GM19324 (cell line): ENCODE results near the gene POFUT2.

Experiments
- ATAC-seq: cut with Tn5 transposase; IDR thresholded peaks from one replicate; pipeline ENCODE4 v1.9.1; 2021; ENCODE audit warnings: mild to moderate bottlenecking, moderate library complexity; ENCODE audit not compliant: unreplicated experiment, low FRiP score

Gene POFUT2

DNA sequence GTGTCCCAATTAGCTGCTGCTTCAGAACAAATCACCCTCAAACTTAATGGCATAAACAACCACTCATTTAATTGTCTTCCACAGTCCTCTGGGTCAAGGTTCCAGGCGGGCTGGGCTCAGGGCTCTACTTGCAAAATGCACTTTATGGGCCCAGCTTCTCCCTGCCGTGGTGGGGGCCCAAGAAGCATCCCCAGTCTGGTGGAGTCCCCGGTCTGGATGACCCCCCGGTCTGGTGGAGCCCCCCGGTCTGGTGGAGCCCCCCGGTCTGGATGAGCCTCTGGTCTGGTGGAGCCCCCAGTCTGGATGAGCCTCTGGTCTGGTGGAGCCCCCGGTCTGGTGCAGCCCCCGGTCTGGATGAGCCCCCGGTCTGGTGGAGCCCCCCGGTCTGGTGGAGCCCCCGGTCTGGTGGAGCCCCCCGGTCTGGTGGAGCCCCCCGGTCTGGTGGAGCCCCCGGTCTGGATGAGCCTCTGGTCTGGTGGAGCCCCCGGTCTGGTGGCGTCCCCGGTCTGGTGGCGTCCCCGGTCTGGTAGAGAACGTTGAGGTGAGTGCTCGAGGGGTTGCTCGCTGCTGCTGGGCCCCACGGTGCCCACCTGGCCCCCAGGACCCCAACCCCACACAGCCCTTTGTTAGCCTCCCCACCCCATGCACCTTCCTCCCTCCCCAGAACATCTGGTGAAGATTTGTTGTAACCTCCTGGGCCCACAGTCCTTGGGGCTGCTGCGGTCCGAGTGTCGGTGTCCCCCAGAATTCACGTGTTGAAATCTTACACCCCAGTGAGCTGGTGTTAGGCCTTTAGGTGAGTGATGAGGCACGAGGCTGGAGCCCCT, 33.8 kb downstream of the POFUT2 start:
- no peak for ATAC-seq

- no peak for ATAC-seq
Measured at GRCh38 chr21:45253180-45253579, 34.5 kb downstream of the POFUT2 start.

DNA sequence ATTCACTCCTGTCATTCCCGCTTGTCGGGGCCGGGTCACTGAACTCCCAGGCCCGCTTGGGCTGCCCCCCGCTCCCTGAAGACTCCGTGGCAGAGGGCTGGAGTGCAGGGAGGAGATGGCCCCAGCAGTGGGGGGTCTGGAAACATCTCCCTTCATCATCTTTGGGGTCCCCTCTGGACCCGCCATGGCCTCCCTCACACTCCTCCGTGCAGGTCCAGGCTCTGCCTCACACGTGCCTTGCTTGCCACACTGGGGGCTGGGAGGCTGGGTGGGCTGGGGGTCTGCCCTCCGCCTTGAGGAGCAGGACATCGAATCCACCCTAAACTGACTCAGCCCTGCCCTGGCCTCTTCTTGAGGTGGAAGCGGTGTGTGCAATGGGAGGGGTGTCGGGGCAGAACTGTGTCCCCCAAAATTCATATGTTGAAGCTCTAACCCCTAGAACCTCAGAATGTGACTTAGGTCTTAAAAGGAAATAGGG, 35.2 kb downstream of the POFUT2 start:
- no peak for ATAC-seq

DNA sequence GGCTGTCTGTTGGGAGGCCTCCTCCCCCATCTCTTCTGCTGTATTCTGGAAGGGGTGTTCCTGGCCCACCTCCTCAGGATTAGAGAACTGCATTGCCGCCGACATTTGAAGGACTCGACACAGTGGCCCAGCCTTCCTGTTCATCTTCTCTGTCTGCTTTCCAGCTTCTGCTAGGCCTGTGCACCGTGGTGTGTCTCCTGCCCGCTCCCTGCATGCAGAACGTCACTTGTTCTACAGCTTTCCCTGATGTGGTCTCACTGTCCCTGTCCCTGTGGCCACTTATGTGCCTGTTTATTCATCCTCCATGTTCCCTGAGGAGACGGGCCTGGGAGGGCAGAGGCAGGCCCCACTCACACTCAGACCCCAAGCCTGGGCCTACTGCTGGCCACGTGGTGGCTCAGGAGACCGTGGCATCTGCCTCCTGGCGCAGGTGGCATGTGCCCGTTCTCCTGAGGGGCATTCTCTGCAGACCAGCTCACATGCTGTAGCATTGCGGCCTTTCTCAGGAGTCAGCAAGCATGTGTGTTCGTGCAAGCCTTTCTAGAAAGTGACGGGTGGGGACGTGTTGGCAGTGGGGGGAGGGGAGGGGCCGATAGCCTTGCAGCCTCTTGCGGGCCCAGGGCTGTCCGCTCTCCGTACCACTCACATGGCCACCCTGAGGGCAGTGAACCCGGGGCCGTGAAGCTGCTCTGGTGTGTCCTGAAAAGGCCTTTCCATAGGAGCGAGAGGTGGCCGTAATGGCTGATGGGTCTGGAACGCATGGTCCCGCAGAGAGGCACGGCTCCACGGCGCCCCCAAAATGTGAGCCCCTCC, 35.9 kb downstream of the POFUT2 start:
- no peak for ATAC-seq

DNA sequence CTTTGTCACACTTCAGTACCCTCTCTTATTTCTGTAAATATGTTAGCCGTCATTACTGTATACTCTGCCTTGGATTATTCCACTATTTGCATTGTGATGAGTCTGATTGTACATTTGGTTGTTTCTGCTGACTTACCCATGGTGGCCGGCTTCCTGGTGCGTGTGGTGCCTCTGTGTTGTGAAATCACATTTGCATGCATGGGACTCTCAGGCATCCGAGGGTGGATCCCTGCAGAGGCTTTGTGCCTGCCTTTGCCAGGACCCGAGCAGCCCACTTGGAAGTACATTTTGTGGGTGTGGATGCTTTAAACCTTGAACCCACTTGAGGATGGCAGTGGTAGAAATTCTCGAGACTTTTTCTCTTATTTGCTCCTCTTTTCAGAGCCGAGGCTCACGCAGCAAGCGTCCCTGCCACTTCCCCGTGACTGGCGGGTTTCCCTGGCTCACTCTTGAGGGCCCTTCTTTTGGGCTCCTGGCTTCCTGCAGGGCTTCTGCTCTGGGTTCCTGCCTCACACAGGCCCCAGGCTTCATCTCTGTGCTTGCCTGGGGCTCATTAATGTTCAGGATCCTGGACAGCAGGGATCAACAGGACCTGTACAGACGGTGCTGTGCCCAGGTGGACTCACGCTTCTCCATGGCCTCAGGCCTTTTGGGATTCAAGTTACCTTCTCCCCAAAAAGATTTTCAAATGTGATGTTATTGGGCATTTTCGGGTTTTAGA, 36.6 kb downstream of the POFUT2 start:
- ATAC-seq, result no peak

DNA sequence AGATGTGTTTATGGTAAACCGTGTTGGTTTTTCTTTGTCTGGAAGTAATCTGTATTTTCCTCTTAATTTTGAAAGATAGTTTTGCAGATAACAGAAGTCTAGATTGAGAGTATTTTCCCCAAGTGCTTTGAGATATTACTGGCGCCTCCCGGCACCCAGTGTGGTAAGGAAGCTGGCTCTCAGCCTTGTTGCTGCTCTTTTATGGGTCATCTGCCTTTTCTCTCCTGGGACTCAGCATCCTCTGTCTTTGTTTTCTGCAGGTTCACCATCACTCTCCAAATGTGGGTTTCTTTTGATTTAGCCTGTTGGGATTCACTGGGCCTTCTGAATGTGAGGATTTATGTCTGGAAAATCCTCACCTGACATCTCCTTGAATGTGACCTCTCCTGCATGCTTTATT, 37.4 kb downstream of the POFUT2 start:
- ATAC-seq, result no peak

DNA sequence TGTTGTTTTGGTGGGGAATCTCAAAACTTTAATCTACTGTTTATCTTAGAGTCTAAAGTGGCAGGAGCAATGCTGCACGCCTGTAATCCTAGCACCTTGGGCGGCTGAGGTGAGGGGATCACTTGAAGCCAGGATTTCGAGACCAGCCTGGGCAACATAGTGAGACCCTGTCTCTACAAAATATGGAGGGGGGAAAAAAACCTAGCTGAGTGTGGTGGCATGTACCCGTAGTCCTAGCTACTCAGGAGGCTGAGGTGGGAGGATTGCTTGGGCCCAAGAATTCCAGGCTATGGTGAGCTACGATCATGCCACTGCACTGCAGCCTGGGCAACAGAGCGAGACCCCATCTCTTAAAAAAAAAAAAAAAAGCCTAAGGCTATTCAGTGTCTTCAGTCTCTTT, 38.1 kb downstream of the POFUT2 start:
- ATAC-seq, result no peak

- no peak for ATAC-seq
Measured at GRCh38 chr21:45248893-45249381, 38.8 kb downstream of the POFUT2 start.

GRCh38 chr21:45248301-45248892, 39.3 kb downstream of the POFUT2 start:
- no peak for ATAC-seq

GRCh38 chr21:45246386-45247320, 41.0 kb downstream of the POFUT2 start:
- no peak for ATAC-seq

DNA sequence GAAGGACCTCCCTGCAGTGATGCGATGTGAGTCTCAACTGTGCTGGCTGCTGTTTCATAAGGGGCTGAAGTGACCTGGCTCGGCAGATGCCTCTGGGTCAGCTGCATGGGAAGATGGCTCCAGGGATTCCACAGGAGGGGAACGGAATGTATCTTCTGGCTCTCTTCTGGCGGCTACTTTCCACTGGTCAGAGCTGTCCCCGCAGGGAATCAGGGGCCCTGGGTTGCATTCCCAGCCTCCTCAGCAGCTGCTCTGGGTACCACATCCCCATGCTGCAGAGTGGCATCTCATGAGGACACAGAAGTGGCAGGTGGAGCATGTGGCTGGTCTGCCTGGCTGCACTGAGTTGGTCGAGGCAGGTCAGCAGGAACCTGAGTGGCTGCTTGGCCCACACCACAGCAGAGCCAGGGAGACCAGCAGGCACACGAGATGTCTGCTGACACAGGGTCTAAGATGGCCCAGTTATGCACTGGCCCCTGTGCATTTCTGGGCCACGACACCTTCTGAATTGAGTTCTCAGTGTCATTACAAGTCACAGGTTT, 42.8 kb downstream of the POFUT2 start:
- ATAC-seq, result no peak

- ATAC-seq, result no peak
Measured at GRCh38 chr21:45243603-45244002, 44.1 kb downstream of the POFUT2 start.

GRCh38 chr21:45241357-45241756, 46.3 kb downstream of the POFUT2 start:
- no peak for ATAC-seq

DNA sequence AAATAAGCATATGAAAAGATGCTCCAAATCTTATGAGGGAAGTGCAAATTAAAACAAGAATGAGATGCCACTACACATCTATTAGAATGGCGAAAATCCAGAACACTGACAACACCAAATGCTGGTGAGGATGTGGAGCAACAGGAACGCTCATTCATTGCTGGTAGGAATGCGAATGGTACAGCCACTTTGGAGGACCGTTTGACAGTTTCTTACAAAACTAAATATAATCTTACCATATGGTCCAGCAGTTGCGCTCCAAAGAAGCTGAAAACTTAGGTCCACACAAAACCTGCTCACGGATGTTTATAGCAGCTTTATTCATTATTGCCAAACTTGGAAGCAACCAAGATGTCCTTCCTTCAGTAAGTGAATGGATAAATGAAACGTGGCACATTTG, 50.3 kb downstream of the POFUT2 start:
- ATAC-seq, result no peak

DNA sequence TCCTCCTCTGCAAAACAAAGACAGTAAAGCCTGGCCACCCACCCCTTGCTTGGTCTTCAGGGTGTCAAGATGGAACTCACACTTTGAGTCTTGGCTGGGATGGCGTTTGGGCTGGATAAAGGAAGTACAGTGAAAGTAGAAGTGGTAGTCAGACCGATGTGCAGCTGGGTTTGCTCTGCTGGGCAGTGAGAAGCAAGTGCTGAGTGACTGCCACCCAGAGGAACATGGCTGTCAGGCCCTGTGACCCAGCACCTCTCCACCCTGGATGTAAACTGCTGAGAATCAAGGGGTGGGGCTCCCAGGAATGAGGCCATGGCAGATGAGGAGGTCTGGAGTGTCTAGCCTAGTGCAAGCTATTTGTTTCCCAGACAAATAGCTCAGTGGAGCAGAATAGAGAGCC, 51.2 kb downstream of the POFUT2 start:
- ATAC-seq, result no peak

- ATAC-seq, result no peak
Measured at GRCh38 chr21:45235488-45235887, 52.2 kb downstream of the POFUT2 start.

- no peak for ATAC-seq
Measured at GRCh38 chr21:45234965-45235364, 52.7 kb downstream of the POFUT2 start.

- ATAC-seq, result no peak
Measured at GRCh38 chr21:45234127-45234526, 53.6 kb downstream of the POFUT2 start.

DNA sequence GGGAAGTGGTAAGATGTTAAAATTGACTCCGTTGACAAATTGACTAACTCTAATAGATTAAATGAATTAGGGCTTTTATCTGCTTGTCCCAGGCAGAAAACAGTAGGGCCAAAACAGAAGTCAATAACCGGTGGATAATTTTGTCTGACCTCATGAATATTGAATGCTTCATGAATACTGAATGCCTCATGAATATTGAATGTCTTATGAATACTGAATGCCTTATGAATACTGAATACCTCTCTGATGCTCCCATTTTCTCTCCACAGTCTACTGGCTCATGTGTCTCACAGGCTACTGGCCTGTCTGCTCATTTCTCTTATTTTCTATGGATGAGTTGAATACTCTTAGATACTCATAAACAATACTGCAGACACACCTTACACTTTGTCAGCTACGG, 56.0 kb downstream of the POFUT2 start:
- no peak for ATAC-seq
